HepG2 (cell line): ENCODE measurements around the gene EFNA2. TPM values are rescaled to one million over a fixed set of nuclear protein-coding genes. Genes with fewer than 3 reads are reported as not detected.

ENCODE experiments used
- ATF1 ChIP-seq: IDR thresholded peaks from 2 replicates; pipeline ENCODE4 v1.6.1; 2016; ENCODE audit warnings: mild to moderate bottlenecking, control low read depth
- ATM ChIP-seq: fragments of 450-650 bp; IDR thresholded peaks from 2 replicates; pipeline ENCODE4 v1.7.1; 2017; ENCODE audit warnings: mild to moderate bottlenecking, borderline replicate concordance
- EP300 ChIP-seq, 3 experiments: sonication (generic) in 1 of 3; formaldehyde crosslinking in 1 of 3; IDR thresholded peaks; 2 replicates each; pipeline versions ENCODE4 v1.5.1 to v1.6.1; 2011 to 2020; ENCODE audit warnings: low read depth in 2 of 3, low read length in 2 of 3, borderline replicate concordance in 1 of 3, improper control_type of control experiment in 1 of 3, mild to moderate bottlenecking in 1 of 3, missing genetic modification reagents in 1 of 3, moderate library complexity in 1 of 3
- ETV5 ChIP-seq: IDR thresholded peaks from 2 replicates; pipeline ENCODE4 v1.6.1; 2018; ENCODE audit warnings: missing biosample characterization, missing genetic modification reagents, inconsistent platforms, borderline replicate concordance
- FOXC1 ChIP-seq: sonication (generic); formaldehyde crosslinking; IDR thresholded peaks from 2 replicates; pipeline ENCODE4 v1.8.0; 2022; ENCODE audit warnings: mild to moderate bottlenecking, missing genetic modification reagents, borderline replicate concordance
- KMT2A ChIP-seq: sonication (generic); formaldehyde crosslinking; IDR thresholded peaks from 2 replicates; pipeline ENCODE4 v1.4.0; 2020; ENCODE audit warnings: missing genetic modification reagents
- MIER2 ChIP-seq: IDR thresholded peaks from 2 replicates; pipeline ENCODE4 v1.6.1; 2016; ENCODE audit warnings: missing biosample characterization, missing genetic modification reagents
- MYNN ChIP-seq: sonication (generic); formaldehyde crosslinking; IDR thresholded peaks from 2 replicates; pipeline ENCODE4 v1.4.0; 2020; ENCODE audit warnings: mild to moderate bottlenecking, low read depth, missing genetic modification reagents
- PITX1 ChIP-seq: sonication (generic); formaldehyde crosslinking; IDR thresholded peaks from 2 replicates; pipeline ENCODE4 v1.5.1; 2020; ENCODE audit warnings: mild to moderate bottlenecking, missing genetic modification reagents
- RBM39 ChIP-seq: fragments of 200-400 bp; formaldehyde crosslinking; IDR thresholded peaks from one replicate; pipeline ENCODE4 v1.6.1; 2018; ENCODE audit warnings: antibody characterized with exemption, mild to moderate bottlenecking, low read depth, low read length; ENCODE audit not compliant: poor library complexity, severe bottlenecking
- SRSF4 ChIP-seq: fragments of 200-400 bp; formaldehyde crosslinking; IDR thresholded peaks from one replicate; pipeline ENCODE4 v1.6.1; 2018; ENCODE audit warnings: mild to moderate bottlenecking, low read depth, low read length, moderate library complexity; ENCODE audit not compliant: poor library complexity, severe bottlenecking
- ZNF136 ChIP-seq: sonication (generic); formaldehyde crosslinking; IDR thresholded peaks from 2 replicates; pipeline ENCODE4 v1.8.1; 2022; ENCODE audit warnings: low read depth, mild to moderate bottlenecking, moderate library complexity, missing genetic modification reagents
- ZNF143 ChIP-seq: sonication (generic); formaldehyde crosslinking; IDR thresholded peaks from 2 replicates; pipeline ENCODE4 v1.4.0; 2020; ENCODE audit warnings: missing genetic modification reagents
- ZNF431 ChIP-seq: sonication (generic); formaldehyde crosslinking; IDR thresholded peaks from 2 replicates; pipeline ENCODE4 v1.9.0; 2022; ENCODE audit warnings: missing genetic modification reagents, low read depth, mild to moderate bottlenecking, borderline replicate concordance
- polyA plus RNA-seq, 8 experiments: library from polyadenylated mRNA; depleted of rRNA in 3 of 8; stranded (reverse) in 7 of 8; unstranded in 1 of 8; fragments of >200 nt; fragmentation: Illumina TruSeq in 4 of 8; extraction: Trizol in 4 of 8; gene quantifications; 2 replicates each; pipeline versions ENCODE4 v1.2.1 to v1.2.3, GENCODE V29; 2011 to 2016; ENCODE audit warnings: low read depth in 4 of 8, missing spikeins in 1 of 8, mixed read lengths in 1 of 8; ENCODE audit not compliant: insufficient read depth in 1 of 8
- total RNA-seq, 5 experiments: library from RNA; depleted of rRNA; stranded (reverse); fragments of >200 nt; fragmentation: Illumina TruSeq; extraction: Trizol; gene quantifications; 2 replicates each; pipeline ENCODE4 v1.2.3, GENCODE V29; 2016; ENCODE audit warnings: low read depth in 1 of 5
- TF ChIP-seq, protein P1 (sequence below): IDR thresholded peaks from 2 replicates; pipeline ENCODE4 v1.6.1; 2016; ENCODE audit warnings: low read depth, missing genetic modification reagents, missing compliant biosample characterization
- TF ChIP-seq, protein P2 (sequence below): sonication (generic); formaldehyde crosslinking; IDR thresholded peaks from 2 replicates; pipeline ENCODE4 v1.8.0; 2022; ENCODE audit warnings: missing genetic modification reagents, mild to moderate bottlenecking, inconsistent platforms, borderline replicate concordance
- TF ChIP-seq, protein P3 (sequence below): sonication (generic); formaldehyde crosslinking; IDR thresholded peaks from 2 replicates; pipeline ENCODE4 v1.8.1; 2023; ENCODE audit warnings: mild to moderate bottlenecking, missing genetic modification reagents
- TF ChIP-seq, protein P4 (sequence below): sonication (generic); formaldehyde crosslinking; IDR thresholded peaks from 2 replicates; pipeline ENCODE4 v1.5.1; 2020; ENCODE audit warnings: missing genetic modification reagents, mild to moderate bottlenecking, borderline replicate concordance
- TF ChIP-seq, protein P5 (sequence below): sonication (generic); formaldehyde crosslinking; IDR thresholded peaks from 2 replicates; pipeline ENCODE4 v1.8.1; 2023; ENCODE audit warnings: mild to moderate bottlenecking, missing genetic modification reagents, borderline replicate concordance

Gene EFNA2
- total and polyA plus RNA-seq, 2 of the 13 experiments (the other 11 are each of a cell fraction or from before 2014, with no cell fraction given): 6.0 to 9.9 TPM

DNA sequence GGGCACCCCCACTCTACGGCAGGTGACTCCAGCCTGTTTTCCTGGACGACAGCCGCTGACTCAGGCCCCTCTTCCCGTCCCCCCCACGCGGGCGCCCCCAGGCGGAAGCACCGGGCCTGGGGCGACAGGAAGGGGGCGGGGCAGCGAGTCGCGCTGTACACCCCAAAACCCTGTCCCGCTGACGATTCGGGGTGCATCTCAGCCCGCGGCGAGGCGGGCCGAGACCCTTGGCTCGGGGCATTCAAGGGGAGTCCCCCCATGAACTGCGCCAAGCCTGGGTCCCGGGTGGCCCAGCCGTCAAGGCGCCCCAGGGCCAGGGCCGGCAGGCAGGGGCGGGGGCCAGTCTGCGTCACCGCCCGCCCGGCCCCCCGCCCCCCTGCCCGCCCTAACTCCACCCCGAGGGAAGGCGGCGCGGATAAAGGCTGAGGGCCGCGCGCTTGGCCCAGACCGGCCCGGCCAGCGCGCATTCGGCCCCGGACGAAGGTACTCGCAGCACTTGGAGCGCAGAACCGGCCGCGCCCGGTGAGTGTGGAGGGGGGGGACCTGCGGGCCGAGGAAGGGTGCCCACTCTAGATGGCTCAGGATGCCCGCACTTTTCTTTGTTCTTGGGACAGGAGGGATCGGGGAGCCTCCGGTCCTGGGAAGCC is 37.4 kb upstream of the EFNA2 start, which contains the start of gene MIDN (continued):
- TF ChIP-seq, protein P1, sequence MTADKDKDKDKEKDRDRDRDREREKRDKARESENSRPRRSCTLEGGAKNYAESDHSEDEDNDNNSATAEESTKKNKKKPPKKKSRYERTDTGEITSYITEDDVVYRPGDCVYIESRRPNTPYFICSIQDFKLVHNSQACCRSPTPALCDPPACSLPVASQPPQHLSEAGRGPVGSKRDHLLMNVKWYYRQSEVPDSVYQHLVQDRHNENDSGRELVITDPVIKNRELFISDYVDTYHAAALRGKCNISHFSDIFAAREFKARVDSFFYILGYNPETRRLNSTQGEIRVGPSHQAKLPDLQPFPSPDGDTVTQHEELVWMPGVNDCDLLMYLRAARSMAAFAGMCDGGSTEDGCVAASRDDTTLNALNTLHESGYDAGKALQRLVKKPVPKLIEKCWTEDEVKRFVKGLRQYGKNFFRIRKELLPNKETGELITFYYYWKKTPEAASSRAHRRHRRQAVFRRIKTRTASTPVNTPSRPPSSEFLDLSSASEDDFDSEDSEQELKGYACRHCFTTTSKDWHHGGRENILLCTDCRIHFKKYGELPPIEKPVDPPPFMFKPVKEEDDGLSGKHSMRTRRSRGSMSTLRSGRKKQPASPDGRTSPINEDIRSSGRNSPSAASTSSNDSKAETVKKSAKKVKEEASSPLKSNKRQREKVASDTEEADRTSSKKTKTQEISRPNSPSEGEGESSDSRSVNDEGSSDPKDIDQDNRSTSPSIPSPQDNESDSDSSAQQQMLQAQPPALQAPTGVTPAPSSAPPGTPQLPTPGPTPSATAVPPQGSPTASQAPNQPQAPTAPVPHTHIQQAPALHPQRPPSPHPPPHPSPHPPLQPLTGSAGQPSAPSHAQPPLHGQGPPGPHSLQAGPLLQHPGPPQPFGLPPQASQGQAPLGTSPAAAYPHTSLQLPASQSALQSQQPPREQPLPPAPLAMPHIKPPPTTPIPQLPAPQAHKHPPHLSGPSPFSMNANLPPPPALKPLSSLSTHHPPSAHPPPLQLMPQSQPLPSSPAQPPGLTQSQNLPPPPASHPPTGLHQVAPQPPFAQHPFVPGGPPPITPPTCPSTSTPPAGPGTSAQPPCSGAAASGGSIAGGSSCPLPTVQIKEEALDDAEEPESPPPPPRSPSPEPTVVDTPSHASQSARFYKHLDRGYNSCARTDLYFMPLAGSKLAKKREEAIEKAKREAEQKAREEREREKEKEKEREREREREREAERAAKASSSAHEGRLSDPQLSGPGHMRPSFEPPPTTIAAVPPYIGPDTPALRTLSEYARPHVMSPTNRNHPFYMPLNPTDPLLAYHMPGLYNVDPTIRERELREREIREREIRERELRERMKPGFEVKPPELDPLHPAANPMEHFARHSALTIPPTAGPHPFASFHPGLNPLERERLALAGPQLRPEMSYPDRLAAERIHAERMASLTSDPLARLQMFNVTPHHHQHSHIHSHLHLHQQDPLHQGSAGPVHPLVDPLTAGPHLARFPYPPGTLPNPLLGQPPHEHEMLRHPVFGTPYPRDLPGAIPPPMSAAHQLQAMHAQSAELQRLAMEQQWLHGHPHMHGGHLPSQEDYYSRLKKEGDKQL (CRISPR knock-in tag): no peak
- TF ChIP-seq ZNF143 (CRISPR knock-in tag) (no peak), MYNN (0 out of 2 replicates have a peak, but pooled peaks have one; percentile 49), FOXC1 (CRISPR knock-in tag) (no peak), EP300 (IDR thresholded peaks at IDR 0.05; ENCODE audit: low read depth in 2 of 2, low read length in 2 of 2) (0 out of 4 replicates have a peak, but pooled peaks of 1 of the 2 experiments have one; percentile 5), EP300 (CRISPR knock-in tag; IDR thresholded peaks at IDR 0.05; ENCODE audit: borderline replicate concordance) (no peak; the same call in 1 of the 2 replicates), KMT2A (0 out of 2 replicates have a peak, but pooled peaks have one; percentile 9), ATF1 (CRISPR knock-in tag) (no peak), RBM39 (peak; percentile 38), SRSF4 (no peak), ATM (no peak), MIER2 (CRISPR knock-in tag) (no peak), PITX1 (CRISPR knock-in tag) (no peak), ZNF136 (CRISPR knock-in tag) (no peak), ZNF431 (CRISPR knock-in tag) (peak; percentile 51; the same call in 1 of the 2 replicates), ETV5 (CRISPR knock-in tag) (peak; percentile 87)
- TF ChIP-seq, protein P2, sequence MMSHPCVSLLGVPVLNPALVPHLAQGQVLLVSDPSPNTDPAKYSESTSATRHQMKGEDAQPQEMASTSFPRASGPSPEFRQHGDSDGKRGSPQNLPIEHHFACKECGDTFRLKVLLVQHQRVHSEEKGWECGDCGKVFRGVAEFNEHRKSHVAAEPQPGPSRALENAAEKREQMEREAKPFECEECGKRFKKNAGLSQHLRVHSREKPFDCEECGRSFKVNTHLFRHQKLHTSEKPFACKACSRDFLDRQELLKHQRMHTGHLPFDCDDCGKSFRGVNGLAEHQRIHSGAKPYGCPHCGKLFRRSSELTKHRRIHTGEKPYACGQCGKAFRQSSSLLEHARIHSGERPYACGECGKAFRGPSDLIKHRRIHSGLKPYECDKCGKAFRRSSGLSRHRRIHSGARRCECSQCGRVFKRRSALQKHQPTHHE (CRISPR knock-in tag): 0 out of 2 replicates have a peak, but pooled peaks have one; percentile 61
- TF ChIP-seq, protein P3, sequence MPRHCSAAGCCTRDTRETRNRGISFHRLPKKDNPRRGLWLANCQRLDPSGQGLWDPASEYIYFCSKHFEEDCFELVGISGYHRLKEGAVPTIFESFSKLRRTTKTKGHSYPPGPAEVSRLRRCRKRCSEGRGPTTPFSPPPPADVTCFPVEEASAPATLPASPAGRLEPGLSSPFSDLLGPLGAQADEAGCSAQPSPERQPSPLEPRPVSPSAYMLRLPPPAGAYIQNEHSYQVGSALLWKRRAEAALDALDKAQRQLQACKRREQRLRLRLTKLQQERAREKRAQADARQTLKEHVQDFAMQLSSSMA: no peak
- TF ChIP-seq, protein P4, sequence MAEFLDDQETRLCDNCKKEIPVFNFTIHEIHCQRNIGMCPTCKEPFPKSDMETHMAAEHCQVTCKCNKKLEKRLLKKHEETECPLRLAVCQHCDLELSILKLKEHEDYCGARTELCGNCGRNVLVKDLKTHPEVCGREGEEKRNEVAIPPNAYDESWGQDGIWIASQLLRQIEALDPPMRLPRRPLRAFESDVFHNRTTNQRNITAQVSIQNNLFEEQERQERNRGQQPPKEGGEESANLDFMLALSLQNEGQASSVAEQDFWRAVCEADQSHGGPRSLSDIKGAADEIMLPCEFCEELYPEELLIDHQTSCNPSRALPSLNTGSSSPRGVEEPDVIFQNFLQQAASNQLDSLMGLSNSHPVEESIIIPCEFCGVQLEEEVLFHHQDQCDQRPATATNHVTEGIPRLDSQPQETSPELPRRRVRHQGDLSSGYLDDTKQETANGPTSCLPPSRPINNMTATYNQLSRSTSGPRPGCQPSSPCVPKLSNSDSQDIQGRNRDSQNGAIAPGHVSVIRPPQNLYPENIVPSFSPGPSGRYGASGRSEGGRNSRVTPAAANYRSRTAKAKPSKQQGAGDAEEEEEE (CRISPR knock-in tag): no peak
- TF ChIP-seq, protein P5, sequence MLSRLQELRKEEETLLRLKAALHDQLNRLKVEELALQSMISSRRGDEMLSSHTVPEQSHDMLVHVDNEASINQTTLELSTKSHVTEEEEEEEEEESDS (CRISPR knock-in tag): peak; percentile 35; the same call in 1 of the 2 replicates
